SK-N-SH (cell line): Measurements from ENCODE around the gene SNTG2. TPM values are rescaled to one million over a fixed set of nuclear protein-coding genes. Genes with fewer than 3 reads are reported as not detected.

Experiments used
- CTCF ChIA-PET: fragments of 300-600, 350-600 bp; formaldehyde crosslinking; extraction: SDS; loops from one replicate; lab custom pipeline; 2021; lab: Yijun Ruan, JAX
- POLR2A ChIA-PET: fragments of 350-600 bp; sonication (Branson Sonifier 250); formaldehyde crosslinking; extraction: SDS; loops from one replicate; lab custom pipeline; 2020; ENCODE audit warnings: antibody characterized with exemption, inconsistent platforms; lab: Yijun Ruan, JAX
- DNase-seq: peaks from one replicate; pipeline ENCODE4 v3.0.0; 2012
- H2AFZ ChIP-seq: fragments of 200-600 bp; sonication (generic); 2 replicates; pipeline ENCODE4 v1.8.1; 2016; ENCODE audit warnings: antibody characterized with exemption, mild to moderate bottlenecking, low read depth
- H3F3A ChIP-seq: fragments of 200-600 bp; sonication (generic); replicated peaks from 2 replicates; pipeline ENCODE3; 2016; ENCODE audit warnings: antibody characterized with exemption, mild to moderate bottlenecking; ENCODE audit not compliant: insufficient read depth
- H3K27ac ChIP-seq, 2 experiments: fragments of 200-500 bp in 1 of 2; fragments of 200-600 bp in 1 of 2; sonication (Bioruptor generic) in 1 of 2; sonication (generic), shearing (Covaris generic) in 1 of 2; 2 replicates each; pipeline versions ENCODE4 v1.5.1 to v1.6.1; 2014 to 2016; ENCODE audit warnings: low read depth in 2 of 2, inconsistent platforms in 1 of 2, low read length in 1 of 2, mild to moderate bottlenecking in 1 of 2, mixed read lengths in 1 of 2
- H3K27me3 ChIP-seq: fragments of 200-600 bp; sonication (generic), shearing (Covaris generic); 2 replicates; pipeline ENCODE4 v1.6.1; 2016; ENCODE audit warnings: mixed run types; ENCODE audit not compliant: insufficient read depth
- H3K36me3 ChIP-seq, 2 experiments: fragments of 200-500 bp in 1 of 2; fragments of 200-600 bp in 1 of 2; sonication (Bioruptor generic) in 1 of 2; sonication (generic) in 1 of 2; replicated peaks in 1 of 2; 2 replicates each; pipeline versions ENCODE3 to v1.5.1; 2014 to 2016; ENCODE audit warnings: low read length in 1 of 2, mild to moderate bottlenecking in 1 of 2; ENCODE audit not compliant: insufficient read depth in 2 of 2, control insufficient read depth in 1 of 2
- H3K4me1 ChIP-seq, 2 experiments: fragments of 200-500 bp in 1 of 2; fragments of 200-600 bp in 1 of 2; sonication (Bioruptor generic) in 1 of 2; sonication (generic), shearing (Covaris generic) in 1 of 2; 2 replicates each; pipeline versions ENCODE4 v1.5.1 to v1.6.1; 2014 to 2016; ENCODE audit warnings: low read depth in 1 of 2, low read length in 1 of 2, mixed run types in 1 of 2; ENCODE audit not compliant: insufficient read depth in 2 of 2, control insufficient read depth in 1 of 2
- H3K4me2 ChIP-seq: fragments of 200-600 bp; sonication (generic), shearing (Covaris generic); 2 replicates; pipeline ENCODE4 v1.6.1; 2017; ENCODE audit warnings: mixed run types
- H3K4me3 ChIP-seq, 2 experiments: fragments of 200-500 bp in 1 of 2; fragments of 200-600 bp in 1 of 2; sonication (Bioruptor generic) in 1 of 2; sonication (generic), shearing (Covaris generic) in 1 of 2; 2 replicates each; pipeline versions ENCODE4 v1.5.1 to v1.8.1; 2014 to 2016; ENCODE audit warnings: low read depth in 2 of 2, inconsistent platforms in 1 of 2, low read length in 1 of 2, mild to moderate bottlenecking in 1 of 2, mixed read lengths in 1 of 2, moderate library complexity in 1 of 2
- H3K79me2 ChIP-seq: fragments of 200-600 bp; sonication (generic); 2 replicates; pipeline ENCODE4 v1.8.1; 2017; ENCODE audit warnings: mild to moderate bottlenecking; ENCODE audit not compliant: insufficient read depth
- H3K9ac ChIP-seq: fragments of 200-600 bp; sonication (generic); 2 replicates; pipeline ENCODE4 v1.6.1; 2017; ENCODE audit warnings: mixed run types
- H3K9me2 ChIP-seq: fragments of 200-600 bp; sonication (generic); 2 replicates; pipeline ENCODE4 v1.6.1; 2017; ENCODE audit warnings: mixed run types
- H3K9me3 ChIP-seq: fragments of 200-600 bp; sonication (generic); 2 replicates; pipeline ENCODE4 v1.6.1; 2017; ENCODE audit warnings: mixed run types, mild to moderate bottlenecking, moderate library complexity
- H4K20me1 ChIP-seq: fragments of 200-600 bp; sonication (generic); 2 replicates; pipeline ENCODE4 v1.6.1; 2017; ENCODE audit warnings: mild to moderate bottlenecking, mixed run types; ENCODE audit not compliant: insufficient read depth
- CTCF ChIP-seq: fragments of 200-600 bp; sonication (generic); IDR thresholded peaks from 2 replicates; pipeline ENCODE4 v1.6.1; 2017; ENCODE audit warnings: antibody characterized with exemption, mild to moderate bottlenecking, moderate library complexity
- EZH2phosphoT487 ChIP-seq: fragments of 200-600 bp; sonication (generic); IDR thresholded peaks from 2 replicates; pipeline ENCODE4 v1.6.1; 2017; ENCODE audit warnings: low read depth, mixed run types, mild to moderate bottlenecking, antibody characterized with exemption, moderate library complexity, borderline replicate concordance
- FOSL2 ChIP-seq: IDR thresholded peaks from 2 replicates; pipeline ENCODE4 v1.4.0; 2012; ENCODE audit warnings: low read depth, mild to moderate bottlenecking, moderate library complexity, borderline replicate concordance
- FOXM1 ChIP-seq: IDR thresholded peaks from 2 replicates; pipeline ENCODE4 v1.4.0; 2012; ENCODE audit warnings: low read depth, mild to moderate bottlenecking
- GABPA ChIP-seq: IDR thresholded peaks from 2 replicates; pipeline ENCODE4 v1.4.0; 2012; ENCODE audit warnings: low read depth, mild to moderate bottlenecking
- GATA2 ChIP-seq: sonication (generic); formaldehyde crosslinking; IDR thresholded peaks from 2 replicates; pipeline ENCODE4 v1.5.0; 2020; ENCODE audit warnings: mild to moderate bottlenecking, missing genetic modification reagents
- IRF3 ChIP-seq: fragments of 150-350 bp; IDR thresholded peaks from 2 replicates; pipeline ENCODE4 v1.6.1; 2016; ENCODE audit warnings: mild to moderate bottlenecking, low read depth, low read length
- JUND ChIP-seq: IDR thresholded peaks from 2 replicates; pipeline ENCODE4 v1.4.0; 2012
- MEF2A ChIP-seq: IDR thresholded peaks from 2 replicates; pipeline ENCODE4 v1.4.0; 2012; ENCODE audit warnings: low read depth, borderline replicate concordance
- MXI1 ChIP-seq: IDR thresholded peaks from 2 replicates; pipeline ENCODE4 v1.6.1; 2012; ENCODE audit warnings: mild to moderate bottlenecking, low read depth, low read length, improper control_type of control experiment
- NFIC ChIP-seq: IDR thresholded peaks from 2 replicates; pipeline ENCODE4 v1.4.0; 2012; ENCODE audit warnings: borderline replicate concordance
- RAD21 ChIP-seq: IDR thresholded peaks from 2 replicates; pipeline ENCODE4 v1.6.1; 2012; ENCODE audit warnings: mild to moderate bottlenecking, low read length
- RCOR1 ChIP-seq: fragments of 150-350 bp; IDR thresholded peaks from 2 replicates; pipeline ENCODE4 v1.6.1; 2017; ENCODE audit warnings: antibody characterized with exemption, low read length
- RFX5 ChIP-seq: IDR thresholded peaks from 2 replicates; pipeline ENCODE4 v1.6.1; 2012; ENCODE audit warnings: mild to moderate bottlenecking, improper control_type of control experiment, low read length
- RXRA ChIP-seq: IDR thresholded peaks from 2 replicates; pipeline ENCODE4 v1.4.0; 2012; ENCODE audit warnings: low read depth, mild to moderate bottlenecking, borderline replicate concordance
- SMC3 ChIP-seq: IDR thresholded peaks from 2 replicates; pipeline ENCODE4 v1.6.1; 2012; ENCODE audit warnings: low read depth, low read length, improper control_type of control experiment
- TAF1 ChIP-seq: IDR thresholded peaks from 2 replicates; pipeline ENCODE4 v1.6.1; 2012; ENCODE audit warnings: low read depth, mild to moderate bottlenecking, low read length, moderate library complexity, borderline replicate concordance
- USF1 ChIP-seq: IDR thresholded peaks from 2 replicates; pipeline ENCODE4 v1.4.0; 2012; ENCODE audit warnings: low read depth, borderline replicate concordance
- USF2 ChIP-seq: fragments of 150-350 bp; IDR thresholded peaks from 2 replicates; pipeline ENCODE4 v1.6.1; 2017; ENCODE audit warnings: antibody characterized with exemption, low read length, low read depth, borderline replicate concordance
- WGBS: methylation state at CpG from one replicate; pipeline ENCODE4 v1.1.6; 2017; ENCODE audit warnings: low lambda C conversion rate; 5-methylcytosine and 5-hydroxymethylcytosine counted together
- polyA plus RNA-seq, 3 experiments: library from polyadenylated mRNA; depleted of rRNA; stranded (reverse); fragments of >200 nt; gene quantifications; 2 replicates each; pipeline ENCODE4 v1.2.3, GENCODE V29; 2012

Gene SNTG2
- polyA plus RNA-seq, 1 of the 3 experiments (the other 2 are of a cell fraction), result not detected

GRCh38 chr2:1374287-1374686 lies 423.6 kb downstream of the SNTG2 start:
- Histone ChIP-seq H3K9ac (no peak overlapping the region), H3K9me2 (no peaks in the 10 kb centered on the region), H3K4me3 (no peak overlapping the region), H3K27ac (no peak overlapping the region), H4K20me1 (no peaks in the 10 kb centered on the region), H3K27me3 (no peaks in the 10 kb centered on the region), H2AFZ (no peak overlapping the region), H3K4me1 (no peaks in the 10 kb centered on the region), H3K79me2 (no peaks in the 10 kb centered on the region), H3F3A (no peaks in the 10 kb centered on the region)
- POLR2A ChIA-PET, result no interaction called here
- CTCF ChIA-PET, result no interaction called here
- 52% methylated on average over 11 of the region's 11 CpGs for WGBS
- DNase-seq, result no peak
- TF ChIP-seq FOSL2, result no peak
- no peak for TF ChIP-seq GABPA
- no peak for TF ChIP-seq TAF1
- no peak for TF ChIP-seq RXRA
- no peak for TF ChIP-seq JUND
- no peak for TF ChIP-seq FOXM1
- TF ChIP-seq SMC3, result no peak
- no peak for TF ChIP-seq RAD21
- no peak for TF ChIP-seq EZH2phosphoT487
- no peak for TF ChIP-seq GATA2
- no peak for TF ChIP-seq IRF3
- no peak for TF ChIP-seq USF1
- TF ChIP-seq CTCF, result no peak
- no peak for TF ChIP-seq RFX5
- no peak for TF ChIP-seq NFIC
- TF ChIP-seq MXI1, result no peak
- no peak for TF ChIP-seq USF2
- TF ChIP-seq MEF2A, result no peak
- TF ChIP-seq RCOR1, result no peak
- TF ChIP-seq, all 33 proteins: peak for 0
- Histone ChIP-seq H3K4me2 (no peak overlapping the region), H3K36me3 (no peaks in the 10 kb centered on the region), H3K9me3 (no peaks in the 10 kb centered on the region; the same call in 1 of the 2 replicates)
